DND-41 (cell line): Measurements from ENCODE around the gene RASL11B.

ENCODE experiments used
- ATAC-seq: fragments of 200-7000 bp; cut with Tn5 transposase; 3 replicates; pipeline ENCODE4 v1.9.1; 2021; ENCODE audit warnings: low read depth; ENCODE audit not compliant: insufficient read depth
- DNase-seq: peaks from one replicate; pipeline ENCODE4 v3.0.0-alpha.2; 2020
- H2AFZ ChIP-seq: 2 replicates; pipeline ENCODE4 v1.6.0; 2012; ENCODE audit warnings: low read depth, low read length
- H3K27ac ChIP-seq: 2 replicates; pipeline ENCODE4 v1.5.1; 2012; ENCODE audit warnings: low read length, inconsistent platforms
- H3K27me3 ChIP-seq: fragments of 200-600 bp; sonication (generic); 2 replicates; pipeline ENCODE4 v1.6.0; 2012; ENCODE audit warnings: low read length, mild to moderate bottlenecking, inconsistent platforms; ENCODE audit not compliant: insufficient read depth, poor library complexity
- H3K36me3 ChIP-seq: 2 replicates; pipeline ENCODE4 v1.5.1; 2012; ENCODE audit warnings: low read length, inconsistent platforms; ENCODE audit not compliant: insufficient read depth
- H3K4me1 ChIP-seq: 2 replicates; pipeline ENCODE4 v1.5.1; 2012; ENCODE audit warnings: mild to moderate bottlenecking, low read length; ENCODE audit not compliant: insufficient read depth
- H3K4me2 ChIP-seq: 2 replicates; pipeline ENCODE4 v1.6.0; 2012; ENCODE audit warnings: mild to moderate bottlenecking, moderate library complexity, low read length, inconsistent platforms; ENCODE audit not compliant: insufficient read depth
- H3K4me3 ChIP-seq, 2 experiments: fragments of 200-600 bp in 1 of 2; shearing (Covaris generic) in 1 of 2; 2 replicates each; pipeline ENCODE4 v1.5.1; 2012 to 2016; ENCODE audit warnings: inconsistent platforms in 2 of 2, low read length in 2 of 2, mild to moderate bottlenecking in 2 of 2, low read depth in 1 of 2, moderate library complexity in 1 of 2
- H3K79me2 ChIP-seq: 2 replicates; pipeline ENCODE4 v1.6.0; 2012; ENCODE audit warnings: low read length, inconsistent platforms; ENCODE audit not compliant: insufficient read depth
- H3K9ac ChIP-seq: 2 replicates; pipeline ENCODE4 v1.6.0; 2012; ENCODE audit warnings: low read depth, mild to moderate bottlenecking, inconsistent platforms, low read length, moderate library complexity
- H3K9me3 ChIP-seq: 2 replicates; pipeline ENCODE4 v1.5.1; 2012; ENCODE audit warnings: low read length, moderate library complexity, mild to moderate bottlenecking, inconsistent platforms; ENCODE audit not compliant: insufficient read depth, severe bottlenecking
- H4K20me1 ChIP-seq: 2 replicates; pipeline ENCODE4 v1.6.0; 2012; ENCODE audit warnings: low read length; ENCODE audit not compliant: insufficient read depth
- EZH2 ChIP-seq: IDR thresholded peaks from 3 replicates; pipeline ENCODE4 v1.6.1; 2012; ENCODE audit warnings: borderline replicate concordance, low read depth, mild to moderate bottlenecking, moderate library complexity, low read length, inconsistent platforms; ENCODE audit not compliant: severe bottlenecking
- TF ChIP-seq, protein P1 (sequence below): IDR thresholded peaks from 2 replicates; pipeline ENCODE4 v1.5.1; 2012; ENCODE audit warnings: borderline replicate concordance, low read length, moderate library complexity, mild to moderate bottlenecking; ENCODE audit not compliant: poor library complexity, severe bottlenecking; ENCODE audit errors: extremely low read depth

The RASL11B gene

DNA sequence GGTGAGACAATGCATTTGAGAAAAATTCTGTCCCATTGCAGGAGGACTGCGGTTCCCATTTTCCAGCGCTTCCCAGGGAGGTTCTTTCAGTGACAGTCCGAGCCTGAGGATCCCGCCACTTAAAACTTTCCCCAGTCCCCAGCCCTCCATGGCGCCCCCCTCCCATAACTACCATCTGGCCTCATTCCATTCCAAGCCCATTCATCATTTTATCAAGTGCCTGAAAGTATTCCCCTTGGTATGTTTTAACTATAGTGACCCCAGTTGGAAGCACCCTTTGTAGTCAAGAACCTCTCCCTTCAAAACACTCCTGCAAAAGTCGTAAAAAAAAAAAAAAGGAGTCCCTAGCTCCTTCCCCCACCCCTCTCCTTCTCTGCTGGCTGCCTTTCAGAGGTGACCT, 1.2 kb downstream of the RASL11B start:
- no peak overlapping the region for H3K4me3 ChIP-seq
- no peaks in the 10 kb centered on the region for H3K79me2 ChIP-seq
- TF ChIP-seq EZH2: no peak
- TF ChIP-seq, protein P1, sequence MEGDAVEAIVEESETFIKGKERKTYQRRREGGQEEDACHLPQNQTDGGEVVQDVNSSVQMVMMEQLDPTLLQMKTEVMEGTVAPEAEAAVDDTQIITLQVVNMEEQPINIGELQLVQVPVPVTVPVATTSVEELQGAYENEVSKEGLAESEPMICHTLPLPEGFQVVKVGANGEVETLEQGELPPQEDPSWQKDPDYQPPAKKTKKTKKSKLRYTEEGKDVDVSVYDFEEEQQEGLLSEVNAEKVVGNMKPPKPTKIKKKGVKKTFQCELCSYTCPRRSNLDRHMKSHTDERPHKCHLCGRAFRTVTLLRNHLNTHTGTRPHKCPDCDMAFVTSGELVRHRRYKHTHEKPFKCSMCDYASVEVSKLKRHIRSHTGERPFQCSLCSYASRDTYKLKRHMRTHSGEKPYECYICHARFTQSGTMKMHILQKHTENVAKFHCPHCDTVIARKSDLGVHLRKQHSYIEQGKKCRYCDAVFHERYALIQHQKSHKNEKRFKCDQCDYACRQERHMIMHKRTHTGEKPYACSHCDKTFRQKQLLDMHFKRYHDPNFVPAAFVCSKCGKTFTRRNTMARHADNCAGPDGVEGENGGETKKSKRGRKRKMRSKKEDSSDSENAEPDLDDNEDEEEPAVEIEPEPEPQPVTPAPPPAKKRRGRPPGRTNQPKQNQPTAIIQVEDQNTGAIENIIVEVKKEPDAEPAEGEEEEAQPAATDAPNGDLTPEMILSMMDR: no peak
- H3K27ac ChIP-seq: no peak overlapping the region
- peaks cover 9% of the 10 kb centered on the region for H3K9me3 ChIP-seq
- H2AFZ ChIP-seq: no peak overlapping the region
- no peak overlapping the region for H3K4me2 ChIP-seq
- ATAC-seq: no peak
- H4K20me1 ChIP-seq: no peaks in the 10 kb centered on the region
- no peak overlapping the region for H3K9ac ChIP-seq
- no peaks in the 10 kb centered on the region for H3K27me3 ChIP-seq
- no peak for DNase-seq
- no peaks in the 10 kb centered on the region for H3K36me3 ChIP-seq
- H3K4me1 ChIP-seq: no peaks in the 10 kb centered on the region

- ATAC-seq: no peak
- no peaks in the 10 kb centered on the region for H3K79me2 ChIP-seq
- no peak overlapping the region for H3K9ac ChIP-seq
- no peaks in the 10 kb centered on the region for H3K4me1 ChIP-seq
- TF ChIP-seq, protein P1: no peak
- TF ChIP-seq EZH2: no peak
- H3K9me3 ChIP-seq: peaks cover 4% of the 10 kb centered on the region
- H3K36me3 ChIP-seq: no peaks in the 10 kb centered on the region
- H2AFZ ChIP-seq: no peak overlapping the region
- no peak for DNase-seq
- no peak overlapping the region for H3K27ac ChIP-seq
- no peak overlapping the region for H3K4me2 ChIP-seq
- H4K20me1 ChIP-seq: no peaks in the 10 kb centered on the region
- no peak overlapping the region for H3K4me3 ChIP-seq
- H3K27me3 ChIP-seq: no peaks in the 10 kb centered on the region
Measured at GRCh38 chr4:52864793-52865192, 2.7 kb downstream of the RASL11B start.

- no peaks in the 10 kb centered on the region for H3K36me3 ChIP-seq
- no peaks in the 10 kb centered on the region for H3K79me2 ChIP-seq
- TF ChIP-seq, protein P1: no peak
- H3K4me2 ChIP-seq: no peak overlapping the region
- H3K4me3 ChIP-seq: no peak overlapping the region
- no peak overlapping the region for H2AFZ ChIP-seq
- H3K9ac ChIP-seq: no peak overlapping the region
- no peaks in the 10 kb centered on the region for H4K20me1 ChIP-seq
- peaks cover 4% of the 10 kb centered on the region for H3K9me3 ChIP-seq
- no peaks in the 10 kb centered on the region for H3K4me1 ChIP-seq
- no peak for DNase-seq
- H3K27me3 ChIP-seq: no peaks in the 10 kb centered on the region
- no peak for ATAC-seq
- H3K27ac ChIP-seq: no peak overlapping the region
Measured at GRCh38 chr4:52865300-52865699, 3.2 kb downstream of the RASL11B start.

DNA sequence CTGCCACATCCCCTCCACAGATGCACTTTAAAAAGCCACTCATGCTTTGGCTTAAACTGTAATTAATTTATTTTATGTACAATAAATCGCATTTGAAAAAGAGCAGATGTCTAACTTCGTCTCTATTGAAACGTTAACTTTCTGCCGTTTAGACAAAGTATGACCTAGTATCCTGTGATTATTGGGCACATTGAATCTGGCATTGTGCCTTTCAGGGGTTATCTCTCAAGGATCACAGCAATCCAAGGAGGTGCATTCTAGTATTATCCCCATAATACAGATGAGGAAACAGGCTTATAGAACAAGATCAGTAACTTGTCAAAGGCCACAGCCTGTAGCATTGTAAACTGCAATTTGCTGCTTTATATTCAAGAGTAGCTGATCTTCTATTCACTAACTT, 4.6 kb downstream of the RASL11B start:
- ATAC-seq: no peak
- peaks cover 4% of the 10 kb centered on the region for H3K9me3 ChIP-seq
- DNase-seq: no peak

More for the DNA sequence above, 4.6 kb downstream of the RASL11B start:
- TF ChIP-seq, protein P1: no peak
- no peaks in the 10 kb centered on the region for H4K20me1 ChIP-seq
- no peaks in the 10 kb centered on the region for H3K27me3 ChIP-seq
- no peaks in the 10 kb centered on the region for H3K4me1 ChIP-seq
- no peak overlapping the region for H3K27ac ChIP-seq
- no peak overlapping the region for H3K4me3 ChIP-seq
- H3K36me3 ChIP-seq: no peaks in the 10 kb centered on the region
- no peaks in the 10 kb centered on the region for H3K79me2 ChIP-seq
- no peak overlapping the region for H3K9ac ChIP-seq
- no peak overlapping the region for H3K4me2 ChIP-seq
- no peak overlapping the region for H2AFZ ChIP-seq
